A549 (cell line): ENCODE data around the gene NFASC. TPM values are rescaled to one million over a fixed set of nuclear protein-coding genes. Genes with fewer than 3 reads are reported as not detected.

Source experiments
- ATAC-seq, 2 experiments: fragments of 200-7000 bp in 1 of 2; fragments of >200 bp in 1 of 2; cut with Nextera tagmentation in 1 of 2; cut with Tn5 transposase in 1 of 2; 3 replicates each; pipeline versions ENCODE4 v1.8.0 to v1.9.1; 2018 to 2020; ENCODE audit warnings: mild to moderate bottlenecking in 1 of 2, moderate library complexity in 1 of 2
- CTCF ChIA-PET: fragments of 300-600 bp; sonication (Branson Sonifier 250); formaldehyde crosslinking; extraction: SDS; loops from one replicate; lab custom pipeline; 2021; ENCODE audit warnings: antibody characterized with exemption, inconsistent platforms; lab: Yijun Ruan, JAX
- POLR2A ChIA-PET: fragments of 350-600 bp; formaldehyde crosslinking; extraction: SDS; loops from one replicate; lab custom pipeline; 2021; ENCODE audit warnings: antibody characterized with exemption, inconsistent platforms; lab: Yijun Ruan, JAX
- DNase-seq, 2 experiments: peaks; one replicate each; pipeline versions ENCODE4 v3.0.0 to v3.0.0-alpha.2; 2011 to 2016; ENCODE audit warnings: low read depth in 1 of 2, low spot score in 1 of 2
- FAIRE-seq: peaks from 2 replicates; lab custom pipeline; 2011; peaks lifted over from hg19 to GRCh38; lab: Jason Lieb, UNC
- H3K27ac ChIP-seq, 2 experiments: fragments of >200 bp; sonication (Bioruptor Twin); formaldehyde crosslinking; 3 replicates each; pipeline ENCODE4 v1.5.1; 2016 to 2017
- H3K4me1 ChIP-seq: fragments of >200 bp; sonication (Bioruptor Twin); formaldehyde crosslinking; 3 replicates; pipeline ENCODE4 v1.6.1; 2016
- H3K4me2 ChIP-seq: fragments of >200 bp; sonication (Bioruptor Twin); formaldehyde crosslinking; 3 replicates; pipeline ENCODE4 v1.6.1; 2016
- H3K4me3 ChIP-seq: fragments of >200 bp; sonication (Bioruptor Twin); formaldehyde crosslinking; 3 replicates; pipeline ENCODE4 v1.5.1; 2016
- H3K9me3 ChIP-seq: fragments of >200 bp; sonication (Bioruptor Twin); formaldehyde crosslinking; 3 replicates; pipeline ENCODE4 v1.6.1; 2016
- CBX8 ChIP-seq: fragments of 200-600 bp; sonication (generic); IDR thresholded peaks from 2 replicates; pipeline ENCODE4 v1.6.1; 2016
- CTCF ChIP-seq: fragments of >200 bp; sonication (Bioruptor Twin); formaldehyde crosslinking; IDR thresholded peaks from 3 replicates; pipeline ENCODE4 v1.5.1; 2016
- E2F6 ChIP-seq: IDR thresholded peaks from 2 replicates; pipeline ENCODE4 v1.6.1; 2012; ENCODE audit warnings: low read depth, borderline replicate concordance
- ELK1 ChIP-seq: fragments of 150-350 bp; IDR thresholded peaks from 2 replicates; pipeline ENCODE4 v1.6.1; 2014; ENCODE audit warnings: low read depth, mild to moderate bottlenecking, low read length
- EP300 ChIP-seq, 2 experiments: fragments of >200 bp; sonication (Bioruptor Twin); formaldehyde crosslinking; IDR thresholded peaks; 2 replicates in 1 of 2; 3 replicates in 1 of 2; pipeline ENCODE4 v1.6.1; 2016 to 2017
- ESRRA ChIP-seq: fragments of 150-350 bp; IDR thresholded peaks from 2 replicates; pipeline ENCODE4 v1.6.1; 2014; ENCODE audit warnings: mild to moderate bottlenecking, low read length, borderline replicate concordance
- HES2 ChIP-seq: fragments of >200 bp; sonication (Bioruptor Twin); formaldehyde crosslinking; IDR thresholded peaks from 2 replicates; pipeline ENCODE4 v1.6.1; 2016
- HOXB13 ChIP-seq: fragments of 250-450 bp; sonication (Bioruptor Pico); IDR thresholded peaks from 2 replicates; pipeline ENCODE4 v1.5.0; 2020; ENCODE audit warnings: low read depth, mild to moderate bottlenecking, moderate library complexity
- HOXB5 ChIP-seq: fragments of 250-450 bp; sonication (Bioruptor Pico); IDR thresholded peaks from 2 replicates; pipeline ENCODE4 v1.5.0; 2020; ENCODE audit warnings: mild to moderate bottlenecking, moderate library complexity
- JUN ChIP-seq, 2 experiments: fragments of >200 bp; sonication (Bioruptor Twin); formaldehyde crosslinking; IDR thresholded peaks; 2 replicates in 1 of 2; 3 replicates in 1 of 2; pipeline ENCODE4 v1.6.1; 2016 to 2017
- PBX3 ChIP-seq: IDR thresholded peaks from 2 replicates; pipeline ENCODE4 v1.6.1; 2012
- POLR2A ChIP-seq: IDR thresholded peaks from 2 replicates; pipeline ENCODE4 v1.6.1; 2012; ENCODE audit warnings: mild to moderate bottlenecking, low read length
- RAD21 ChIP-seq, 2 experiments: fragments of >200 bp in 1 of 2; sonication (Bioruptor Twin) in 1 of 2; formaldehyde crosslinking in 1 of 2; IDR thresholded peaks in 1 of 2; conservative IDR thresholded peaks in 1 of 2; 2 replicates in 1 of 2; 3 replicates in 1 of 2; pipeline ENCODE4 v1.6.1; 2012 to 2018; ENCODE audit warnings: inconsistent platforms in 1 of 2
- RCOR1 ChIP-seq: fragments of 150-350 bp; IDR thresholded peaks from 2 replicates; pipeline ENCODE4 v1.6.1; 2014; ENCODE audit warnings: antibody characterized with exemption, low read length, low read depth
- SREBF2 ChIP-seq: fragments of 450-650 bp; IDR thresholded peaks from 2 replicates; pipeline ENCODE4 v1.6.1; 2014; ENCODE audit warnings: mild to moderate bottlenecking, moderate library complexity
- ZFP36 ChIP-seq: fragments of 450-650 bp; IDR thresholded peaks from 2 replicates; pipeline ENCODE4 v1.6.1; 2014; ENCODE audit warnings: borderline replicate concordance; ENCODE audit not compliant: partially characterized antibody
- WGBS: methylation state at CpG from one replicate; pipeline ENCODE4 v1.1.6; 2017; ENCODE audit errors: missing lambda C conversion rate; 5-methylcytosine and 5-hydroxymethylcytosine counted together
- polyA plus RNA-seq, 4 experiments: library from polyadenylated mRNA; depleted of rRNA in 3 of 4; stranded (reverse); fragments of >200 nt; fragmentation: RNase III in 1 of 4; extraction: RNeasy Plus Mini Kit Qiagen cat#74134 plus additional on column Dnase treatment in 1 of 4; gene quantifications; 2 replicates in 3 of 4; 3 replicates in 1 of 4; pipeline ENCODE4 v1.2.3, GENCODE V29; 2011 to 2017

NFASC gene
- polyA plus RNA-seq, 2 of the 4 experiments (the other 2 are of a cell fraction): 0.27 to 0.39 TPM

GRCh38 chr1:205041998-205042910 lies 171.6 kb downstream of the NFASC start:
- TF ChIP-seq ZFP36 (peak; percentile 4), SREBF2 (no peak), ELK1 (no peak)
- CTCF ChIA-PET: interaction anchor here (1.2 to 1.7 kb wide), 3 partner anchors 11 to 214 kb away, joined by 3 to 5 read pairs (median 4); no protein-coding TSS in a partner anchor
- H3K4me3 ChIP-seq: peak overlapping the region; percentile 10; the same call in 1 of the 3 replicates
- H3K4me2 ChIP-seq: peak overlapping the region; percentile 74
- no peaks in the 10 kb centered on the region for H3K9me3 ChIP-seq
- POLR2A ChIA-PET: no interaction called here
- peaks cover 5% of the 10 kb centered on the region; the same call in 1 of the 3 replicates for H3K4me1 ChIP-seq
- DNase-seq: no peak
- 24% methylated on average over 9 of the region's 16 CpGs for whole genome bisulfite sequencing
- no peak for ATAC-seq
- no peak for FAIRE-seq
- H3K27ac ChIP-seq: no peak overlapping the region

- WGBS: 18% methylated on average over 45 of the region's 53 CpGs
- Histone ChIP-seq H3K9me3 (no peaks in the 10 kb centered on the region), H3K4me1 (peaks cover 5% of the 10 kb centered on the region; the same call in 1 of the 3 replicates), H3K27ac (no peak within 1 kb of the TSS), H3K4me3 (peak within 1 kb of the TSS; percentile 10; the same call in 1 of the 3 replicates), H3K4me2 (peak within 1 kb of the TSS; percentile 74)
- ChIA-PET POLR2A (no interaction called here), CTCF (interaction anchor here (1.2 to 2.2 kb wide), 6 partner anchors 12 to 213 kb away, joined by 3 to 20 read pairs (median 4); no protein-coding TSS in a partner anchor)
- peak; percentile 27 to 70; a peak in 4 of 6 replicates for ATAC-seq
- FAIRE-seq: no peak
- TF ChIP-seq CTCF (no peak), HES2 (no peak), RAD21 (conservative IDR thresholded peaks at IDR 0.05 in 1 of 2, IDR thresholded peaks at IDR 0.05 in 1 of 2) (no peak), PBX3 (no peak), E2F6 (no peak), HOXB5 (CRISPR knock-in tag) (no peak), SREBF2 (no peak), CBX8 (no peak), EP300 (IDR thresholded peaks at IDR 0.05) (no peak), POLR2A (no peak), RCOR1 (no peak), HOXB13 (CRISPR knock-in tag) (no peak), JUN (IDR thresholded peaks at IDR 0.05) (no peak), ESRRA (no peak)
- DNase-seq: no peak
Observed at GRCh38 chr1:205042911-205043806, 172.5 kb downstream of the NFASC start, which contains the start of gene CNTN2. TSS of gene CNTN2 (plus strand) at chr1:205043212. CDS start at chr1:205053186, 9,974 bp downstream.
